Measurements from ENCODE around the gene CEP131.
"Not testable (repeated sequence)": the region's sequence is repeated elsewhere in the genome, so short reads cannot be mapped to it uniquely, and the experiment has no call there.

Gene CEP131

DNA sequence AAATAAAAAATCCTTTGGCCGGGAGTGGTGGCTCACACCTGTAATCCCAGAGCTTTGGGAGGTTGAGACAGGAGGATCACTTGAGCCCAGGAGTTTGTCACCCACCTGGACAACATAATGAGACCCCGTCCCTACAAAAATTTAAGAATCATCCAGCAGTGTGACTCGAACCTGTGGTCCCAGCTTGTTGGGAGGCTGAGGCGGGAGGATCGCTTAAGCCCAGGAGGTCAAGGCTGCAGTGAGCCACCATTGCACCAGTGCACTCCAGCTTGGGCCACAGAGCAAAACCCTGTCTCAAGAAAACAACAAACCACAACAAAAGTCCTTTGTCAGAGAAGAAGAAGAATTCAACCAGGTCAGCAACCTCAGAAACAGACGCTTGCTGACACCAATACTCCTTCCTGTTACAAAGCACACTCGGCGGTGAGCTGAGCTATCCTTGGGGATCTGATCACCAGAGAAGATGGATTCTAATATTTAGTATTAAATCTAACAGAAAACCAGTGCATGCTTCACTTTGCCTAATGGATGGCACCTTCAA, 70.4 kb downstream of the CEP131 start:
- DNase-seq (ENCODE audit: low read depth in 2 of 2), result no peak

DNA sequence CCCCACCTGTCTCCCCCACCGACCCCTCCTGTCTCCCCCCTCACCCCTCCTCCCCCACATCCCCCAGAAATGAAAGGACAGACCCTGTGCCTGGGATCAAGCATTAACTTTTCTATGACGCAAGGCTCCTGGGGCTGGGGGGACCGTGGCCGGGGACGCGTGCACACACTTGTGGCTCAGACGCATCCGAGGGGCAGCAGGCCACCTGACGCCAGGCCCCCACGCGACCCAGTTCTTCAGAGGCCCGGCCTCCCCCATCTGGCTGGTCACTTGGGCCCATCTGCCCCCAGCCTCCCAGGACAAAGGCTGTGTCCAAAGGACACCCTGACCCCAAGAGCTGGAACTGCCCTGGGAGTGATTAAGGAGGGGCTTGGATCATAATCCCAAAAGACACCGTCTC, 71.5 kb downstream of the CEP131 start:
- DNase-seq (ENCODE audit: low read depth in 2 of 2), result no peak

DNA sequence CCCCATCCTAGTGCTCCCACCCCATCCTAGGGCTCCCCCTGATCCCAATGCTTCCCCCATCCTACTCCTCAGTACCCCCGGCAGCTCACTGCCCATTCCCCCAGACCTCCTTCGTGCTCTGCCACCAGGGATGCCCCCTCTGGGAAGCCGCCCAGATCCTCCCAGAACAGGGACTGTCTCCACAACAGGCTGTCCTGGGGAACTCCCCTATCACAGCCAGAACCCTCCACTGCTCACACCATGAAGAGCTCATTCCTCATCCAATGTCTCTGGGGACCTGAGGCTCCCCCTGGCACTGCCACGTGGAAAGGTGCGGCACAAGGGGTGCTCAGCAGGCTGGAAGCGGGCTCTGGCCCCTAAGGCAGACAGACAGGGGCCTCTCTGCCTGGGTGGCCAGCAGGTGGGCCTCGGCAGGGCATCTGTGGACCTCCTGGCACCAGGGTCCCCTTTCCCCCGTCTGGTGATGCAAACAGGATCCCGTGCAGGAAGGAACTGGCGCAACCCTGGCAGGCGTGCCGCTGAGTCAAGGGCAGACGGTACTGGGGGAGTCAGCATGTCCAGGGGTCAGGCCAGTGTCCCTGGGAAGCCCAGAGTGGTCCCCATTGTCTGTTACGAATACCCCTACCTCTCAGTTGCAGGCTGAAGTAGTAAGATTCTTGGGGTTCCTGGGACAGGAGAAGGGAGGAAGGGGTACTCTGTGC, 72.2 kb downstream of the CEP131 start:
- DNase-seq (ENCODE audit: low read depth in 2 of 2), result no peak

DNA sequence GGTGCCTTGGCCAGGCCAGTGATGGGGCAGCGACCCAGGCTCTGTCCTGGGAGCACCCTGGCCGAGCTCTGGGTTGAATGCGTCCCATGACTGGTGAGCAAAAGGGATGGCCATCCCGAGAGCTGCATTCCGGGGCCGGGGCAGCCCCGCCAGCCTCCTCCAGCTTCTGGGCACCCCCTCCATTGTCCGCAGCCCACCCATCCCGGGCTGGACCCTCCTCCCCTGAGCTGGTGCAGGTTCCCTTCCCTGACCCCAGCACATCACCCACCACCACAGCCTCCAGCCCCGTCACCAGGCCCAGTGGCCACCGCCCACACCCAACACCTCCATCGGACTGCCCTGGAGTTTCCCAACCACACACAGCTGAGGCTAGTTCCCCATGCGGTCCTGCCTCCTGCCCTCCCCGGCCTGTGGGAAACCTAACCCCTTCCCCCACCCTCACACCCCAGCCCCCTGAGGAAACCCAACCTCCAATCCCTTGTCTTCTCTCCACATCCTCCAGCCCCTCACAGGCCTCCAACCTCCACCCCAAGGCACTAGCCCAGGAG, 73.7 kb downstream of the CEP131 start:
- DNase-seq (ENCODE audit: low read depth in 2 of 2), result no peak

DNA sequence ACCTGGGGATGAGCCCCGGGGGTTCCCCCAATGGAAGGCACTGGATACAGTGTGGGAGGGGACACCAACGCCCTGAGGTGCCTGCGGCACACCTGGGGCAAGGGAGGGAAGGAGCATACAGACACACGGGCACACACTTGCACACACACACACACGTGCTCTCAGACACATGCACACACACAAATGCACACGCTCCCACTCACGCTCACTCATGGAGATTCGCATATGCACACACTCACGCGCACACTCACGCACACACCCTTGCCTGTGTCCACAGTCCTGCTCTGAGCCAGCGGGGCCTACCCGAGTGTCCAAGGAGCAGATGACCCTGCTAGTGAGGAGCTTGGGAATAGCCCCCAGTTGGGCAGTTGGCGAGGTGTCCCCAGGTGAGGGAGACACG, 74.2 kb downstream of the CEP131 start:
- no peak for DNase-seq (ENCODE audit: low read depth in 2 of 2)

DNA sequence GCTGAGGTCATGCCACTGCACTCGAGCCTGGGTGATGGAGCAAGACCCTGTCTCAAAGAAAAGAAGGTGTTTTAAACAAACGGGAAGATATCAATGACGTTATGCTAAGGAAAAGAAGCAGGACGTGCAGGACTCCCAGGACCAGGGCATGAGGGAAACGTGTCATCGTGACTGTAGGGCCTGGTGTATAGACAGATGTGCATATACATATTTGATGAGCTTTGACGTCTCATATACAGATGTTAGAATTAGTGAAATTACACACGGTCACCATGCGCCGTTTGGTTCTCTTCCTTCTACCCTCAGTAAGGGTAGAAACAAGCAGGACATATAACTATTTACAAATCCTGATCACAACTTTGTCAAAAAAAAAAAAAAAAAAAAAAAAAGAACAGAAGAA, 75.1 kb downstream of the CEP131 start:
- DNase-seq (ENCODE audit: low read depth in 2 of 2), result no peak

DNA sequence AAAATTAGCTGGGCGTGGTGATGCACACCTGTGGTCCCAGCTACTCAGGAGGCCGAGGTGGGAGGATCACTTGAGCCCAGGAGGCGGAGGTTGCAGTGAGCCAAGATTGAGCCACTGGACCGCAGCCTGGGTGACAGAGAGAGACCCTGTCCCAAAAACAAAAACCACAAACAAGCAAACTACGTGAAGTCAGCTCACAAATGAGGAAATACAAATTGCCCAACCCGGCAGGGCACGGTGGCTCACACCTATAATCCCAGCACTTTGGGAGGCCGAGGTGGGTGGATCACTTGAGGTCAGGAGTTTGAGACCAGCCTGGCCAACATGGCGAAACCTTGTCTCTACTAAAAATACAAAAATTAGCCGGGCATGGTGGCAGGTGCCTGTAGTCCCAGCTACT, 76.6 kb downstream of the CEP131 start:
- not testable (repeated sequence) for DNase-seq (ENCODE audit: low read depth in 2 of 2)

DNA sequence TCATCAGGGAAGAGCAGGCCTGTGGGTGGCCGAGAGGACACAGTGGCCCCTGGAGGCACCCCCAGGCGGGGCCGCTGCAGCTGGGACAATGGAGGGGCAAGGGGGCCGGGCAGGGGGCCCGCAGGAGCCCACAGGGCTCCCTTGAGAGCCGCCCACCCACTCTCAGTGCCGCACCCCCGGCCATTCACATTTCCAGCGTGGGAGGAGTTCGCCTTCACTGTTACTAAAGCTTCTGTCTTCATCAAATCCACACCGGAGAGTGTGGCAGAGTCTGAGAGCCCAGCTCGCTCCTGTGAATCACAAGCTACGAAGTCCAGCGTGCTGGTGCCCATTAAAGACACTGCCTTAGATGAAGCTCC, 78.4 kb downstream of the CEP131 start:
- DNase-seq (ENCODE audit: low read depth in 2 of 2), result no peak

DNA sequence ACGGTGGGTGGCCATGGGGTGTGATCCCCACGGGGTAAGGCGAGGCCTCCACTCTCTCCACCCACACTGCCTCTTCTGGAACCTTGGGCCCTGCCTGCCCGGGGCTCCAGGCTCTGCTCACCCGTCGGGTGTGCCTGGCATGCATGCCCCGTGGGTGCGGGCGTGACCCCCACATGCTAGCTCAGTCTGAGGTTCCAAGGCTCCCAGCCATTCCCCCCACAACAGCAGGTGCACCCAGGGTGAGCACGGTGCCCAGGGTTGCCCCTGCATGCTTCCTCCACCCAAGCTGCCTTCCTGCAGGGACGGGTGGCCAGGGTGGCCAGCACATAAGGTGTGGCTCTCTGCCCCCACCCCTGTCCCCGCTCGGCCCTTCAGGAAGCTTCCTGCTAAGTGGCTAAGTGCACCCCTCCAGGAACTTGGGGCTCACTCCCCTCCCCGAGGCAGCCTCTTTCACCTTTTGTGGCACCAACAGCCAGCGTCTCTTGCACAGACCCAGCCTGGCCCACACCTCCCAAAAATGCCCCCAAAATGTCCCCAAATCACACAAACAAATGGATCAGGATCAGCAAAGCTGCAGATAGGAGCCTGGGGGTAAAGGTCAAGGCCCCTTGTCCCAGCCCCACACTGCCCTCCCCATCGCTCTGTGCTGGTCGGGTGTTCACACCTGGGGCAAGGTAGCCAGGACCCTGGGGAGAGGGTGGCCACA, 78.9 kb downstream of the CEP131 start:
- no peak for DNase-seq (ENCODE audit: low read depth in 2 of 2)

DNA sequence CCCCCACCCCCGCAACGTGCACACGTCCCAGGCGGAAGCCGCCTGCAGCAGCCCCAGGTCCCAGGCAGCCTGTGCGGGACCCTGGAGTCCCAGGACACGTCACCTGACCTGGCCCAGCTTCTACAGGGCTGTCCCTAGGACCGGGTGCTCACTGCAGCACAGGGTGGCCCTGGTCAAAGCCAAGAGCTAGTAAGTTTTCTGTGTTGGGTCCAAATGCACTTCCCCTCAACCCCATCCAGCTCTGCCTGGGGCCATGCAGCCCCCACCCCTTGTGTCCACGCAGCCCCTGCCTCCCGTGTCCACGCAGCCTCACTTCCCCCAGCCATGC, 79.6 kb downstream of the CEP131 start:
- no peak for DNase-seq (ENCODE audit: low read depth in 2 of 2)

DNA sequence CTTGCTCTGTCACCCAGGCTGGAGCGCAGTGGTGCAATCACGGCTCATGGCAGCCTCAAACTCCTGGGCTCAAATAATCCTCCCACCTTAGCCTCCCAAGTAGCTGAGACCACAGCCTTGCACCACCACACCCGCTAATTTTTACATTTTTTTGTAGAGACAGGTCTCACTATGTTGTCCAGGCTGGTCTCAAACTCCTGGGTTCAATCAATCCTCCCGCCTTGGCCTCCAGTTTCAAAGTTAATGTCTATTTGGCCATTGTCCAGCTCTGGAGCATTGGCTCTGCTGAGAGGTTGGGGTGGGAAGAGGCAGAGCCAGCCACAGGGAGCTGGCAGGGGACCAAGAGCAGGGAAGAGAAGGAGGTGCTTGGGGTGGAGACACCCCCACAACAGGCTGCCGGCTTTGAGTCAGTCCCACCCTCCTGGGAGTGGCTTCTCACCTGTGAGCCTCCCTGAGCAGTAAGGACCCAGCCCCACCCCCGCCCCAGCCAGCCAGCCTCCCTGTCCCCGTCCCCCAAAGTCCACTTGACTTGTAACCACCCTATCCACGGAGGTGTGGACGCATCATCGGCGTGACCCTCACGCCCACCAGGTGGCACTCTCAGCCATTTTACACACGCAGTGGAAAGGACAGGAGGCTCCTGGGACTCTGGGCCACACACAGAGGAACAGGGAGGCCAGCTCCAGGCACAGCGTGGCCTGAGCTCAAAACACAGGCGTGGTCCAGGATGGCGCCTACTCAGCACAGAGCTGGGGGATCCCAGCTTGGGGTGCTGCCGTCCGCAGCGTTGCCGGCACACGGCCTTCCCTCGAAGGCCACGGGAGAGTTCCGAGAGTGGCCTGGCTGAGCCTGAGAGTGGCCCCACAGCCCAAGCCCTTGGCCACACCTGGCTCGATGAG, 80.2 kb downstream of the CEP131 start:
- peak; percentile 25 to 30 for DNase-seq (ENCODE audit: low read depth in 2 of 2)

DNA sequence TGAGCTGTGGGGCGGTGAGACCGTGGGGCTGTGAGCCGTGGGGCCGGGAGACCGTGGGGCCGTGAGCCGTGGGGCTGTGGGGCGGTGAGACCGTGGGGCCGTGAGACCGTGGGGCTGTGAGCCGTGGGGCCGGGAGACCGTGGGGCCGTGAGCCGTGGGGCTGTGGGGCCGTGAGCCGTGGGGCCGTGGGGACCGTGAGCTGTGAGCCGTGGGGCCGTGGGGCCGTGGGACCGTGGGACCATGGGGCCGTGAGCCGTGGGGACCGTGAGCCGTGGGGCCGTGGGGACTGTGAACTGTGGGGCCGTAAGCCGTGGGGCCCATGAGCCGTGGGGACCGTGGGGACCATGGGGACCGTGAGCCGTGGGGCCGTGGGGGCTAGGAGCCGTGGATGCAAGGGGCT, 82.1 kb downstream of the CEP131 start:
- no peak for DNase-seq (ENCODE audit: low read depth in 2 of 2)

DNA sequence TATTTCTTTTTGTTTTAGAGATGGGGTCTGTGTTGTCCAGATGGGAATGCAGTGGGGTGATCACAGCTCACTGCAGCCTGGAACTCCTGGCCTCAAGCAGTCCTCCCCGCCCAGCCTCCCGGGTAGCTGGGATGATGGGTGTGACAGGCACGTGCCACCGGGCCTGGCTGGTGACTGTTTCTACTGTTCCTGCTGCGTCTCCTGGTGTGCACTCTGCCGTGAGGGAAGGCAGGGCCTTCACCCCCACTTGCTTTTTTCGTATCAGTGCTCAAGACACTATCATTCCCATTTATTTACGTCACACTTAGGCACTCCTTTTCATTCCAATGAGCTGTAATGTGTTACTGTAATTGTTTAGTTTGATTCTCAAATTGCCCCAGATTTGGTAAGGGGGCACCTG, 82.7 kb downstream of the CEP131 start:
- DNase-seq (ENCODE audit: low read depth in 2 of 2), result no peak

All from stimulated activated CD8-positive, alpha-beta memory T cell treated with anti-CD3 and anti-CD28 coated beads, Interleukin-7, amount 100 ng/mL, for 1 hour (primary cell).